Brain pericyte (primary cell): Measurements from ENCODE around the gene AKT2.

Experiments
- DNase-seq: peaks from one replicate; pipeline ENCODE4 v3.0.0-alpha.2; 2012; ENCODE audit warnings: low read depth, low spot score

Gene AKT2

GRCh38 chr19:40254714-40255418 is 30.3 kb downstream of the AKT2 start:
- no peak for DNase-seq

GRCh38 chr19:40253611-40254092 is 31.5 kb downstream of the AKT2 start:
- DNase-seq = no peak

GRCh38 chr19:40252395-40252794 is 32.8 kb downstream of the AKT2 start:
- DNase-seq = no peak

GRCh38 chr19:40251991-40252390 is 33.2 kb downstream of the AKT2 start:
- DNase-seq = no peak

GRCh38 chr19:40251244-40251643 is 33.9 kb downstream of the AKT2 start:
- DNase-seq = no peak

GRCh38 chr19:40249781-40250180 is 35.4 kb downstream of the AKT2 start:
- DNase-seq = no peak

GRCh38 chr19:40249201-40249600 is 35.9 kb downstream of the AKT2 start:
- no peak for DNase-seq

- no peak for DNase-seq
Observed at GRCh38 chr19:40247735-40248262, 37.3 kb downstream of the AKT2 start.

GRCh38 chr19:40247178-40247577 is 38.0 kb downstream of the AKT2 start:
- no peak for DNase-seq

GRCh38 chr19:40246292-40247073 is 38.7 kb downstream of the AKT2 start:
- DNase-seq = no peak

GRCh38 chr19:40245506-40246128 is 39.5 kb downstream of the AKT2 start:
- no peak for DNase-seq

GRCh38 chr19:40244579-40245317 is 40.4 kb downstream of the AKT2 start:
- no peak for DNase-seq

GRCh38 chr19:40243181-40243580 is 42.0 kb downstream of the AKT2 start:
- no peak for DNase-seq

- no peak for DNase-seq
Observed at GRCh38 chr19:40242480-40242879, 42.7 kb downstream of the AKT2 start.

- no peak for DNase-seq
Observed at GRCh38 chr19:40241809-40242384, 43.2 kb downstream of the AKT2 start.

- DNase-seq = no peak
Observed at GRCh38 chr19:40241125-40241808, 43.9 kb downstream of the AKT2 start.

GRCh38 chr19:40240332-40240731 is 44.8 kb downstream of the AKT2 start:
- DNase-seq = no peak

- no peak for DNase-seq
Observed at GRCh38 chr19:40239415-40240226, 45.5 kb downstream of the AKT2 start.

- no peak for DNase-seq
Observed at GRCh38 chr19:40238775-40239174, 46.4 kb downstream of the AKT2 start.

GRCh38 chr19:40237791-40238190 is 47.4 kb downstream of the AKT2 start:
- DNase-seq = no peak
